KOPT-K1 (cell line): ENCODE measurements around the gene NDUFV3.
"Not testable (repeated sequence)": the region's sequence is repeated elsewhere in the genome, so short reads cannot be mapped to it uniquely, and the experiment has no call there.

Experiments used
- H3K27ac ChIP-seq: fragments of 200-600 bp; sonication (generic); 2 replicates; pipeline ENCODE4 v1.5.1; 2016; ENCODE audit warnings: antibody characterized with exemption, mild to moderate bottlenecking, low read depth, low read length; ENCODE audit not compliant: poor library complexity, severe bottlenecking
- H3K36me3 ChIP-seq: fragments of 200-600 bp; sonication (generic); 2 replicates; pipeline ENCODE4 v1.5.1; 2017; ENCODE audit warnings: antibody characterized with exemption, mild to moderate bottlenecking, low read length, moderate library complexity; ENCODE audit not compliant: insufficient read depth
- H3K9me3 ChIP-seq: fragments of 200-600 bp; sonication (generic); 2 replicates; pipeline ENCODE4 v1.5.1; 2017; ENCODE audit warnings: antibody characterized with exemption, low read length, mild to moderate bottlenecking; ENCODE audit not compliant: insufficient read depth, poor library complexity, severe bottlenecking

Gene NDUFV3

DNA sequence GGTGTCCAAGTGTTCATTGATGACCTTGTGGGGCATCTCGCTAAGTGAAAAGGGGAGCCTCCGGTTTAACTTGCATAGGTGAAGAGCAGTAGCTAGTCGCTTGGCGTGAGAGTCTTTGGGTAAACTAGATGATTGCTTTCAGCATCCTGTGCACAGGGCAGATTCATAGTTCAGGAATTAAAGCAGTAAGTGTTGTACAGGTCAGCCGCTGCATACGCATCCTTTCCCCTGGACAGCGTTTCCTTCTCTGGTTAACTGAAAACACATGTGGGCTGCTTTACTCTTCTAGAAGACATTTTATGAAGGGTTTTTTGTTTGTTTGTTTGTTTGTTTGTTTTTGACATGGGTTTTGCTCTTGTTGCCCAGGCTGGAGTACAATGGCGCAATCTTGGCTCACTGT, 12.1 kb downstream of the NDUFV3 start:
- Histone ChIP-seq H3K9me3 (peaks cover 8% of the 10 kb centered on the region), H3K27ac (no peak overlapping the region), H3K36me3 (peaks cover 89% of the 10 kb centered on the region)

DNA sequence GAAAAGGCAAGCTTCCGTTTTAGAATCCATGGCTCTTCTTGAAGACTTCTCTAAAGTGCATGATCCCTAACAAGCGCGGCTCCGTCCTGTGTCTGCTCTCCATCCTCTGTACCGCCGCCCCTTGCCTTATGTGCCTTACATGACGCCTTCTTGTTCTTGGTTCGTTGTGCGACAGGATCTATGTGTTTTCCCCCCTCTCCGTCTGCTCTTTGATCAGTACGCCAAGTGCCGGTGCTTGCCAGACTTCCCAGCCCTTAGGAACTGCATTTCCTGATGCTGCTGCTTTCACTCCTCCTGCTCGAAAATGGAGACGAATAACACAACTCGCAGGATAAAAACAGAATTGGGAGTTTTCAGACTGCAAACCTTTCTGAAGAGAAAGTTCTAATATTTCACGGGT, 13.1 kb downstream of the NDUFV3 start:
- H3K9me3 ChIP-seq = peaks cover 8% of the 10 kb centered on the region
- peaks cover 91% of the 10 kb centered on the region for H3K36me3 ChIP-seq
- H3K27ac ChIP-seq = no peak overlapping the region

DNA sequence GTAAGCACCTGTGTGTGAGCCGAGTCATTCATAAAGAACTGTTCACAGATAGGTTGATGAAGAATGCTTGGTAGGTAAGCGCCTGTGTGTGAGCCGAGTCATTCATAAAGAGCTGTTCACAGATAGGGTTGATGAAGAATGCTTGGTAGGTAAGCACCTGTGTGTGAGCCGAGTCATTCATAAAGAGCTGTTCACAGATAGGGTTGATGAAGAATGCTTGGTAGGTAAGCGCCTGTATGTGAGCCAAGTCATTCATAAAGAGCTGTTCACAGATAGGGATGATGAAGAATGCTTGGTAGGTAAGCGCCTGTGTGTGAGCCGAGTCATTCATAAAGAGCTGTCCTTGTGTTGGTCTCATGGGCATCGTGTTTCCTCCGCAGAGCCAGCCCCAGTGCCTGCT, 15.4 kb downstream of the NDUFV3 start:
- not testable (repeated sequence) for H3K9me3 ChIP-seq, H3K27ac ChIP-seq
- H3K36me3 ChIP-seq = peaks cover 84% of the 10 kb centered on the region

DNA sequence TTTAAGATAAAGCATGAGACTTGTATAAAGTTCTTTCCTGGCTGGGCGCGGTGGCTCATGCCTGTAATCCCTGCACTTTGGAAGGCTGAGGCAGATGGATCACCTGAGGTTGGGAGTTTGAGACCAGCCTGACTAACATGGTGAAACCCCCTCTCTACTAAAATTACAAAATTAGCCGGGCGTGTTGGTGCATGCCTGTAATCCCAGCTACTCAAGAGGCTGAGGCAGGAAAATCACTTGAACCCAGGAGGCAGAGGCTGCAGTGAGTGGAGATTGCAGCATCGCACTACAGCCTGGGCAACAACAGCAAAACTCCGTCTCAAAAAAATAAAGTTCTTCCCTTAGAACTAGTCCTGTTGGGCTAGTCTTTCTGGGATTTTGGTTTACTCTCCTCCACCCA, 18.8 kb downstream of the NDUFV3 start:
- not testable (repeated sequence) for H3K27ac ChIP-seq
- peaks cover 52% of the 10 kb centered on the region for H3K36me3 ChIP-seq

DNA sequence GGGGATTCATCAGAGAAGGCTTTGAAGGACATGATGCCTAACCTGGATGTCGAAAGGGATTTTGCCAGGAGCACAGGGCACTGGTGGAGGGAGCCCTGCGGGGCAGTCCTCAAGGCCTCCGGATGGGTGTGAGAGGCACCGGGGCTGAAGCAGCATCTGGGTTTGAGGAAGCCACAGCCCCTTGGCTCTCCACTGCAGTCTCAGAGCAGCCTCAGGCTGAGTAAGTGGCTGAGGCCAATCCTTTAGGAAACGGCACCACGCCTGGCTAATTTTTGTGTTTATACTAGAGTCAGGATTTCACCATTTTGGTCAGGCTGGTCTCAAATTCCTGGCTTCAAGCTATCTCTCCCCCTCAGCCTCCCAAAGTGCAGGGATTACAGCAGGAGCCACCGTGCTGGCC, 20.4 kb downstream of the NDUFV3 start:
- Histone ChIP-seq H3K36me3 (peaks cover 46% of the 10 kb centered on the region), H3K9me3 (no peaks in the 10 kb centered on the region), H3K27ac (no peak overlapping the region)

More for the DNA sequence above, 18.8 kb downstream of the NDUFV3 start:
- not testable (repeated sequence) for H3K9me3 ChIP-seq

DNA sequence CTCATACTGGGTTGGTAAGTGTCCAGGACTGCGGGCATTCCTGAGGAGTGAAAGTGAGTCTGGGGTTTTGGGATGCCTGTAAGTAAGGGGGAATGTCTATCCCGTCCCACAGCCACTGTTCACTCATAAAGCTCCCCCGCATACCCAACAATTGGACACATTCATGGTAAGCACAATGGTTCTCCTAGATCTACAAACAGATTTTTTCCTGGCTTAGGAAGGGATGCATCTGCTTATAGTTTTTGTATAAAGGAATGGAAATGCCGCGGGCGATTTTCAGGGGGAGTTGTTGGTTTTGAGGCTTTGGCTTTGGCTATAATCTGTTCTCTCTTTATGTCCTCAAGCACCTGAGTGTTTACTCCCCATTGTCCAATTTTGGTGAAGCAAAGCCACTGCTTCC, 25.2 kb downstream of the NDUFV3 start:
- Histone ChIP-seq H3K36me3 (peaks cover 13% of the 10 kb centered on the region; the same call in 1 of the 2 replicates), H3K27ac (no peak overlapping the region), H3K9me3 (no peaks in the 10 kb centered on the region)

DNA sequence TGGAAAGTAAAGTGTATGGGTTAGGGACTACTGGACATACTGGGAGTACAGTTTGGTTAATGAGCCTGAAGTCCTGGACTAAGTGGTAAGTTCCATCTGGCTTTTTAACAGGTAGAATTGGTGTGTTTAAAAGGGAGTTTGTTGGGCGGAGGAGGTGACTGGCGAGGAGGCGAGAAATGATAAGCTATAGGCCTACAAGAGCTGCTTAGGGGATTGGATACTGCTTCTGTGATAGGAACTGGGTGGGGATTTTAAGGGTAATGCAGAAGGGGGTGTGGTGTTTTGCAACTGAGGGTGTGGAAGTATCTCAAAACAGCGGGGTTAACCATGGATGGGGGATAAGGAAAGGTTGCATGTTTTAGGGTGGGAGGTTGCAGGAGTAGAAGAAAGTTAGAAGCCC, 28.8 kb downstream of the NDUFV3 start:
- H3K27ac ChIP-seq = no peak overlapping the region
- H3K9me3 ChIP-seq = no peaks in the 10 kb centered on the region
- H3K36me3 ChIP-seq = peaks cover 13% of the 10 kb centered on the region; the same call in 1 of the 2 replicates

DNA sequence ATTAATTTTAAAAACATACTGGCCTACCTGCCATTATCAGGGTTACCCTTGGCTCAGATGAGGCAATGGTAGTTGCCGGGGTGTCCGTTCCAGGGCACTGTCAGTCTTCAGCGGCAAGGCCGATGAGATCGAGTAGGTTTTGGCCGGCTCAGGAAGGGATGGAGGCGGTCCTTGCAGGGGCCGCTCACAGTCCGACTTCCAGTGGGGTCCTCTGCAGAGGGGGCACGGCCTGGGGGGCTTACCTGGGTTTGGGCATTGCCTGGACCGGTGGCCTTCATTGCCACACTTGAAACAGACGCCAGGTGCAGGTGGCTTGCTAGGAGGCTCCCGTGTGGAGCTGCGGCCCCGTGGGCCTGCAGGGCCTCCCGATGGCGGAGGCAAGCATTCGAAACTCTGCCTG, 29.8 kb downstream of the NDUFV3 start:
- Histone ChIP-seq H3K27ac (peak overlapping the region; percentile 87), H3K9me3 (no peaks in the 10 kb centered on the region), H3K36me3 (peaks cover 9% of the 10 kb centered on the region; the same call in 1 of the 2 replicates)

DNA sequence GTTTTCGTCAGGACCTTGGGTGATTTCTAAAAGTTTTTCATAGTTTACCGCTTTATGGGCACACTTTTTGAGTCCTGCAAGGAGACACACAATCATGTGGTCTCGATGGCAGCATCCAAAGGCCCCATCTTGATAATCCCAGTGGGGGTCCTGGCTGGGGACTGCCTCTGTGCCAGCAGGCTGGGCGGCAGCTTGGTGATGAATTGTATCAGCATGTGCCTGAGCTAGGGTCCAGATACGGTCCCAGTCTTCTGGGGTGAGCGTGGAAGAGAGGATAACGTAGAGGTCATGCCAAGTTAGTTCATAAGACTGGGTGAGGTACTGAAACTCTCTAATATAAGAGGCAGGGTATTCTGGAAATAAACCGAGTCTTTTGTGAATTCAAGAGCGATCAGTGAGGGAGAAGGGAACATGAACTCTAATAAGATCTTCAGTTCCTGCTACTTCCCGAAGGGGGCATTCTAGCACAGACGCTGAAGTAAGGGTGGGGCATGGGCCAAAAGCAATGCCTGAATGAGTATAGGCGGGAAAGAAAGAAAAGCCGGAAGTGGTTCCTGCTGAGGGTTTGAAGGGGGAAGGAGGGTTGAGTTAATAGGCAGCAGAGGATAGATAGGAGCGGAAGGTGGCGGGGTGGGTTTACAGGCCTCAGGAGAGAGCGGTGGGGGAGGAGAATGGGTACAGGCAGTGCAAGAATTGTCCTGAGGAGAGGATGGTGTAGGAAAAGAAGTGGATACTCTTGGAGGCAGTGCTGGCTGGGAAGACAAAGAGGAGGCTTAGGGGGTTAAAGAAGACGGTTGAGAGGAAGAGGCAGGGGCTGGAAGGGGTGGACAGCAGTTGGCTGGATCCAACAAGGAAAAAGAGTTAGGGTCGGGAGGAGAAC, 30.7 kb downstream of the NDUFV3 start:
- H3K36me3 ChIP-seq = peaks cover 5% of the 10 kb centered on the region; the same call in 1 of the 2 replicates
- no peaks in the 10 kb centered on the region for H3K9me3 ChIP-seq
- H3K27ac ChIP-seq = peak overlapping the region; percentile 87

DNA sequence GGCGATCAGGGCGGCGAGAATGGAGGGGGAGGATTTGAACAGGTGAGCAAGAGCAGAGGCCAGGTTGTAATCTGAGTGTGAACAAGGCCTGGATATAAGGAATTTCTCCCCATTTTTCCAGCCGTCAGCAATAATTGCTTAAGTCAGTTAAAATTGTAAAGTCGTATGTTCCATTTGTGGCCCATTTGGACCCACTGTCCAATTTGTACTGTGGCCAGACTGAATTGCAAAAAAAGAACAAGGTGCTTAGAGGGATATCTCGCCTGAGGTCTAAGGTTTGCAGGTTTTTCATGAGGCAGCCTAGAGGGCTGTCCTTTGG, 31.3 kb downstream of the NDUFV3 start:
- Histone ChIP-seq H3K36me3 (peaks cover 5% of the 10 kb centered on the region; the same call in 1 of the 2 replicates), H3K27ac (peak overlapping the region; percentile 87), H3K9me3 (no peaks in the 10 kb centered on the region)

DNA sequence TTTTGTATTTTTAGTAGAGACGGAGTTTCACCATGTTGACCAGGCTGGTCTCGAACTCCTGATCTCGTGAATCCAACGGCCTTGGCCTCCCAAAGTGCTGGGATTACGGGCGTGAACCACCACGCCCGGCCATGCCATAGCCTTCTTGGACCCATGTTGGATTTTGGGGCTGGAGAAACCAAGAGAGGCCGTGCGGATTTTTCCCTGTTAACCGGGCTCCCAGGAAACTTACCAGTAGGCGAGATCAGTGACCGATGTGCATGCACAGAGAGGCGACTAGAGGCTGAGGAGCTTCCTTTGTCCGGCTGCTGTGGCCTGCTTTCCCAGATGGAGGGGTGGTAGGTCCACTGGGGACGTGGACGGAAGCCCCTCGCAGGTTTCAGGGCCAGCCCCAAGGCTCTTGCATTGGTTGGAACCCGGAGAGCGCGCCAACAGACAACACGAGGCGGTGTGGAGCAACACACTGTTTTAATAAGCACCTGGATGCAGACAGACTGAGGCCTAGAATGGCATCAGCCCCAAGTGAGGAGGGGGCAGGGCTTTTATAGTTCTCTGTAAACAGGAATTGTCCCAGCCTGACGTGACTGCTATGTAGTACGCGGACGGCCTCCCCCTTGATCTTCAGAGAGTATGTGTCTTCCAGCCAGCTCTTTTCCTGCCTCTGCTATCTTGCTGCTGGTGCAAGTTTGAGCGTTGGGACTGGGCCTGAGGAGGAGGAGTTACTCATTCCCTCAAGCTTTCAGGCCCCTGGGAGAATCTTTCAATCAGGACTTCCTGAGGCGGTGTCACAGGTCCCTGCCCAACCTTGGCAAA, 32.2 kb downstream of the NDUFV3 start, which contains the start of gene ERVH48-1:
TSS of gene ERVH48-1 (minus strand) at position 517 of the 813 bp plus-strand sequence. CDS start 6,624 bp downstream, outside the sequence.
- Histone ChIP-seq H3K9me3 (no peaks in the 10 kb centered on the region), H3K27ac (peak within 1 kb of the TSS; percentile 87), H3K36me3 (peaks cover 2% of the 10 kb centered on the region; the same call in 1 of the 2 replicates)

DNA sequence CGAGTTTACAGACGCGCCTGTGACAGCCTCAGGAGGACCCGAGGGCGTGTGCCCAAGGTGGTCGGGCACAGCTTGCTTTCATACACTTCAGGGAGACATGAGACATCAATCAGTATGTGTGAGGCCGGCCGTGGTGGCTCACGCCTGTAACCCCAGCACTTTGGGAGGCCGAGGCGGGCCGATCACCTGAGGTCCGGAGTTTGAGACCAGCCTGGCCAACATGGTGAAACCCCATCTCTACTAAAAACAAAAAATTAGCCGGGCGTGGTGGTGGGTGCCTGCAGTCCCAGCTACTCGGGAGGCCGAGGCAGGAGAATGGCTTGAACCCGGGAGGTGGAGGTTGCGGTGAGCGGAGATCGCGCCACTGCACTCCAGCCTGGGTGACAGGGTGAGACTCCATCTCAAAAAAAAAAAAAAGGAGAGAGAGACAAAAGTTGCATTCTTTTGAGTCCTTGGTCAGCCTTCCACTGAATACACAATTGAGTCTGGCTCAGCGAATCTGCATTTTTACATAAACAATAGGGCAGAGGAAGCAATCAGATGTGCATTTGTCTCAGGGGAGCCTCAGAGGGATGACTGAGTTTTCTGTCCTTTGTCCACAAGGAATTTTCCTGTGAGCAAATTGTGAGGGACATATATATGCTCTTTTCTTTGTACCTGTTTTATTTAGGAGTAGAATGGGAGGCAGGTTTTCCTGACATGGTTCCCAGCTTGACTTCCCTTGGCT, 34.5 kb downstream of the NDUFV3 start:
- not testable (repeated sequence) for H3K27ac ChIP-seq, H3K9me3 ChIP-seq, H3K36me3 ChIP-seq

DNA sequence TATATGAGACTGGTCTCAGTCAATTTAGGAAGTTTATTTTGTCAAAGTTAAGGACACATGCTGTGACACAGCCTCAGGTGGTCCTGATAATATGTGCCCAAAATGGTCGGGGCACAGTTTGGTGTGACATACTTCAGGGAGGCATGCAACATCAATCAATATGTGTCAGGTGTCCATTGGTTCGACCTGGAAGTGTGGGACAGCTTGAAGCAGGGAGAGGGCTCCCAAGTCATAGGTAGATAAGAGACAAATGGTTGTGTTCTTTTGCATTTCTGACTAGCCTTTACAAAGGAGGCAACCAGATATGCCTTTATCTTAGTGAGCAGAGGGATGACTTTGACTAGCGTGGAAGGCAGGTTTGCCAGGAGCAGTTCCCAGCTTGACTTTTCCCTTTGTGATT, 36.9 kb downstream of the NDUFV3 start:
- Histone ChIP-seq H3K27ac (no peak overlapping the region), H3K9me3 (no peaks in the 10 kb centered on the region), H3K36me3 (no peaks in the 10 kb centered on the region)

DNA sequence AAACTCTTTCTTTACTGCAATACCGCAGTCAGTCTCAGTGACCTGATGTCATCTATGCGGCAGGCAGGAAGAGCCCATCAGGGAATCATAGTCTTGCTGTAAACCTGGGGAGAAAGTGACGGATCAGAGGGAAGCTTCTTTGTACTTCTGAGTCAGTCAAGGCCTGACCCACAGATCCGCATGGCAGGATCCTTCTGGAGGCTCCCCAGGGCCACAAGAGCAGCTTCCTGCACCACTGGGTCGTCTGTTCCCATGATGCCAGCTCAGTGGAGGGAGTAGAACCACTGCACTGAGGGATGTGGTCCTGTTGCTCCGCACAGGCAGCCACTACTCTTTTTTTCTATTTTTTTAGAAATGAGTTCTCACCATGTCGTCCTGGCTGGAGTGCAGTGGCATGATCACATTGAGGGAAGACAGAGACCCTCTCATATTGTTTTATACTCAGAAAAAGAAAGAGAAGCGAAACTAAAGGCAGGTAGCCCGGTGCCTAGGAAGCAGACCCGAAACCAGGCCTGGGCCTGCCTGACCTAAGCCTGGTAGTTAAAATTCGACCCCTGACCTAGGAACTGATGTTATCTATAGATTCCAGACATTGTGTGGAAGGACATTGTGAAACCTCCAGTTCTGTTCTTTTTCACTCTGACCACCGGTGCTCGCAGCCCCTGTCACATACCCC, 38.6 kb downstream of the NDUFV3 start:
- no peaks in the 10 kb centered on the region for H3K36me3 ChIP-seq
- no peak overlapping the region for H3K27ac ChIP-seq

More for the DNA sequence above, 38.6 kb downstream of the NDUFV3 start:
- no peaks in the 10 kb centered on the region for H3K9me3 ChIP-seq
